Stimulated activated CD4-positive, alpha-beta T cell treated with anti-CD3 and anti-CD28 coated beads, Interleukin-4, amount 100 ng/mL, for 48 hours (primary cell): ENCODE measurements around the gene DTX3.
"Not testable (repeated sequence)": the region's sequence is repeated elsewhere in the genome, so short reads cannot be mapped to it uniquely, and the experiment has no call there.

Experiments
- DNase-seq, 2 donors: peaks; one replicate each; pipeline ENCODE4 v3.0.0-alpha.2; 2020; ENCODE audit warnings: low read depth in 2 of 2

DTX3 gene

GRCh38 chr12:57583008-57583831 is 21.4 kb upstream of the DTX3 start:
- DNase-seq = peak; percentile 47

GRCh38 chr12:57584050-57584449 is 20.6 kb upstream of the DTX3 start:
- no peak for DNase-seq

- no peak for DNase-seq
Measured at GRCh38 chr12:57584690-57585089, 19.9 kb upstream of the DTX3 start.

GRCh38 chr12:57585156-57585555 is 19.5 kb upstream of the DTX3 start:
- no peak for DNase-seq

GRCh38 chr12:57586128-57586527 is 18.5 kb upstream of the DTX3 start:
- no peak for DNase-seq

GRCh38 chr12:57586832-57587429 is 17.7 kb upstream of the DTX3 start:
- no peak for DNase-seq

GRCh38 chr12:57588951-57589610 is 15.5 kb upstream of the DTX3 start:
- not testable (repeated sequence) for DNase-seq

GRCh38 chr12:57590479-57590863 is 14.2 kb upstream of the DTX3 start:
- DNase-seq = no peak

GRCh38 chr12:57590864-57591781 is 13.5 kb upstream of the DTX3 start, which contains the start of gene PIP4K2C:
PIP4K2C (plus strand) TSS chr12:57591192; CDS start chr12:57591290, 98 bp downstream.
- peak; percentile 58 to 74 for DNase-seq

GRCh38 chr12:57591782-57592325 is 12.8 kb upstream of the DTX3 start:
- DNase-seq = no peak

- no peak for DNase-seq
Measured at GRCh38 chr12:57592551-57593165, 12.0 kb upstream of the DTX3 start.

GRCh38 chr12:57593187-57593586 is 11.4 kb upstream of the DTX3 start:
- no peak for DNase-seq

- no peak for DNase-seq
Measured at GRCh38 chr12:57600395-57600794, 4.2 kb upstream of the DTX3 start.

- no peak for DNase-seq
Measured at GRCh38 chr12:57602544-57602943, 2.1 kb upstream of the DTX3 start.

GRCh38 chr12:57603324-57603723 is 1.3 kb upstream of the DTX3 start:
- no peak for DNase-seq

- no peak for DNase-seq
Measured at GRCh38 chr12:57603815-57604453, 690 bp upstream of the DTX3 start.

- no peak for DNase-seq
Measured at GRCh38 chr12:57604992-57605810, 577 bp downstream of the DTX3 start.

- no peak for DNase-seq
Measured at GRCh38 chr12:57605811-57606311, 1.2 kb downstream of the DTX3 start.

GRCh38 chr12:57606399-57606798 is 1.8 kb downstream of the DTX3 start:
- no peak for DNase-seq
